Thyroid gland (tissue), 4 donors: ENCODE measurements around the gene BABAM1. TPM values are rescaled to one million over a fixed set of nuclear protein-coding genes. Genes with fewer than 3 reads are reported as not detected.

ENCODE experiments used
- DNase-seq, 2 donors: peaks; one replicate each; pipeline ENCODE4 v3.0.0-alpha.2; 2019
- H3K27ac ChIP-seq, 3 donors: fragments of 200-600 bp; sonication (generic); 1 replicate in 2 of 3; 2 replicates in 1 of 3; pipeline ENCODE4 v1.5.1; 2016 to 2019; ENCODE audit warnings: mild to moderate bottlenecking in 1 of 3, moderate library complexity in 1 of 3
- H3K27me3 ChIP-seq: fragments of 200-600 bp; sonication (generic); one replicate; pipeline ENCODE4 v1.5.1; 2019
- H3K36me3 ChIP-seq, 2 donors: fragments of 200-600 bp; sonication (generic); one replicate each; pipeline ENCODE4 v1.5.1; 2016 to 2019
- H3K4me1 ChIP-seq, 2 donors: fragments of 200-600 bp; sonication (generic); one replicate each; pipeline ENCODE4 v1.5.1; 2017 to 2019
- H3K4me3 ChIP-seq, 3 donors: fragments of 200-600 bp; sonication (generic); replicated peaks in 1 of 3; 1 replicate in 2 of 3; 2 replicates in 1 of 3; pipeline ENCODE4 v1.5.1; 2016; ENCODE audit warnings: mild to moderate bottlenecking in 1 of 3
- H3K9me3 ChIP-seq: fragments of 200-600 bp; sonication (generic); one replicate; pipeline ENCODE4 v1.5.1; 2017
- POLR2A ChIP-seq, 2 donors: fragments of 450-650 bp; IDR thresholded peaks; one replicate each; pipeline ENCODE4 v1.6.1; 2017; ENCODE audit warnings: antibody characterized with exemption in 2 of 2, mild to moderate bottlenecking in 2 of 2, moderate library complexity in 1 of 2
- WGBS, 2 donors: methylation state at CpG; one replicate each; pipeline ENCODE4 v1.1.5; 2017; 5-methylcytosine and 5-hydroxymethylcytosine counted together
- intact Hi-C: fragments of 100-400 bp; cut with DNase I; formaldehyde crosslinking; loops from one replicate; pipeline ENCODE4 v1.15.1; 2023
- total RNA-seq, 4 donors: library from RNA; depleted of rRNA; stranded (reverse); fragments of >200 nt; gene quantifications; one replicate each; pipeline ENCODE4 v1.2.3, GENCODE V29; 2016
- TF ChIP-seq, protein P1 (sequence below), 6 experiments: fragments of 200-600 bp in 3 of 6; fragments of 450-650 bp in 3 of 6; sonication (generic) in 3 of 6; IDR thresholded peaks; one replicate each; pipeline ENCODE4 v1.5.1; 2016 to 2019; ENCODE audit warnings: antibody characterized with exemption in 6 of 6, mild to moderate bottlenecking in 2 of 6, inconsistent platforms in 1 of 6, moderate library complexity in 1 of 6

BABAM1 gene
- total RNA-seq, 4 donors from 2014 or later: 49.6 to 87.5 (median 71.1) TPM

DNA sequence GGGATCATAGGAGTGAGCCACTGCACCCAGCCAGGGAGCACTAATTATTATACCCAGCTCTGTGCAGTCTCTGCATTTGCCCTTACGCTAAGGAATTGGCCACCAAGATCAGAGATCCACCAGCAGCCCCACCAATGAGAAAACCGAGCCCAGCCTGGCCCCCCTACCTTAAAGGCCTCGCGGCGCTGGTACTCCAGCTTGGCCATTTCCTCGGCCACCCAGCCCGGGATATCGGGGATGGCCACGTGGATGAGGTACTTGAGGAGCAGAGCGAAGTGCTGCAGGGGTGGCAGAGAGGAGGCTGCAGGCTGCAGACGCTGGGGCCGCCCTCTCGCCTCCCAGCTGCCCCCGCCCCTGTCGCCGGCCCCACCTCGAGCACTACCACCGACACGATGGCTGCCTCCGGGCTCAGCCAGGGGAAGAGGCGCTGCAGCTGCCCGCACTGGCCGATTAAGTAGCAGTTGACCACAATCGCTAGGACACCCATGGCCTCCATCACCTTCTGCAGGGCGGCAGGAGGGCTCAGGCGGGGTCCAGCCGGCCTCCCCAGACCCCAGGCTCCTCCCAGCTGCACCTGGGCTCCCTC, 59.9 kb downstream of the BABAM1 start:
- intact Hi-C loops: no loop called here
- no peak for DNase-seq
- no peak overlapping the region for H3K27ac ChIP-seq
- 51% methylated on average over 22 of the region's 27 CpGs; no CpG with 5 or more reads in 1 of the 2 donors for WGBS, 2 donors
- H3K27me3 ChIP-seq: no peaks in the 10 kb centered on the region
- peaks cover 10 to 22% of the 10 kb centered on the region in 2 donors for H3K4me1 ChIP-seq
- no peak overlapping the region for H3K4me3 ChIP-seq
- H3K36me3 ChIP-seq: no peaks in the 10 kb centered on the region
- H3K9me3 ChIP-seq: no peaks in the 10 kb centered on the region
- no peak for TF ChIP-seq POLR2A (IDR thresholded peaks at IDR 0.05)

DNA sequence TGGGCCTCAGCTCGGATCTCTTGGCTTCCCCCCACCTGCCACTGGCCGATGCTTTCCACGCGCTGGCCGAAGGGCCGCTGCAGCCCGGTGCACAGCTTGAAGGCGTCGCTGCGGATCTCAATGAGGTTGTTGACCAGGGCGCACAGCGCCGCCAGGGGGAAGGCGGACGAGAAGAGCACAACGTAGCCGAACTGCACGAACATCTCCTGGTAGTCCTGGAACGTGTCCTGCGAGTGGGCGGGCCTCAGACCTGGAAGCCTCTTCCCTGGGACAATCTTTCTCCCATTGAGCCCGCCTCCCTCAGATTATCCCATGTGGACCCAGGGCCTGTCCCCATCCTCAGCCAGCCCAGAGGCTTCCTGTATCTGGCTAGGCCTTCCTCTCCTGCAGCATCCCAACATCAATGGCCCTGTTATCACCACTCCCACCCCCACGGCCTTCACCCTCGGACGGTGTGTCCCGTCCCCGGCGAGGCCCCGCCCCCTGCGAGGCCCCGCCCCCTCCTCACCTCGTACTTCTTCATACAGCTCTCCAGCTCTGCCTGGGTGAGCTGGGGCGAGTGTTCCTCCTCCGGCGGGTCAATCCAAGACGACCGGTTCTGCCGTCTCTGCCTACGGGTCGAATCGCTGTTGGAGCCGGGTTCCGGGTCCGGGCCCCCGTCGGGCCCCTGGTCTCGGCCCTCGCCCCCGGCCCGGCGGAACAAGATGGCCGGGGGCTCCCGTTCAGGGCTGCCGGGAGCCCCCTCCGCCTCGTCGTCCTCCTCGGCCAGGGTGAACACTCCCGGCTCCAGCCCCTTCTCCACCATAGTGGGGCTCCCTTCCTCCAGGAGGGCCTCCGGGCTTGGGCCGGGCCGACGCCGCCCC, 60.6 kb downstream of the BABAM1 start:
- H3K27ac ChIP-seq: peak overlapping the region; percentile 54 to 72 (median 58)
- TF ChIP-seq, protein P1, sequence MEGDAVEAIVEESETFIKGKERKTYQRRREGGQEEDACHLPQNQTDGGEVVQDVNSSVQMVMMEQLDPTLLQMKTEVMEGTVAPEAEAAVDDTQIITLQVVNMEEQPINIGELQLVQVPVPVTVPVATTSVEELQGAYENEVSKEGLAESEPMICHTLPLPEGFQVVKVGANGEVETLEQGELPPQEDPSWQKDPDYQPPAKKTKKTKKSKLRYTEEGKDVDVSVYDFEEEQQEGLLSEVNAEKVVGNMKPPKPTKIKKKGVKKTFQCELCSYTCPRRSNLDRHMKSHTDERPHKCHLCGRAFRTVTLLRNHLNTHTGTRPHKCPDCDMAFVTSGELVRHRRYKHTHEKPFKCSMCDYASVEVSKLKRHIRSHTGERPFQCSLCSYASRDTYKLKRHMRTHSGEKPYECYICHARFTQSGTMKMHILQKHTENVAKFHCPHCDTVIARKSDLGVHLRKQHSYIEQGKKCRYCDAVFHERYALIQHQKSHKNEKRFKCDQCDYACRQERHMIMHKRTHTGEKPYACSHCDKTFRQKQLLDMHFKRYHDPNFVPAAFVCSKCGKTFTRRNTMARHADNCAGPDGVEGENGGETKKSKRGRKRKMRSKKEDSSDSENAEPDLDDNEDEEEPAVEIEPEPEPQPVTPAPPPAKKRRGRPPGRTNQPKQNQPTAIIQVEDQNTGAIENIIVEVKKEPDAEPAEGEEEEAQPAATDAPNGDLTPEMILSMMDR (IDR thresholded peaks at IDR 0.05): peak; percentile 21 to 72 (median 60)
- peak in 1 of 2 donors; percentile 55 for TF ChIP-seq POLR2A (IDR thresholded peaks at IDR 0.05)
- DNase-seq: peak; percentile 96
- no peaks in the 10 kb centered on the region for H3K36me3 ChIP-seq
- WGBS, 2 donors: 15 to 20% methylated on average over 12 to 51 of the region's 64 CpGs
- no peaks in the 10 kb centered on the region for H3K9me3 ChIP-seq
- intact Hi-C loops: no loop called here
- H3K4me1 ChIP-seq: peaks cover 10 to 22% of the 10 kb centered on the region in 2 donors
- H3K4me3 ChIP-seq: peak overlapping the region in 1 of 3 donors; percentile 32
- H3K27me3 ChIP-seq: no peaks in the 10 kb centered on the region

Other genes with a start within 250 kb of the BABAM1 start
- 100 to 1,000 TPM in 1 of 4 donors, 10 to 100 TPM in 3; 13.9 to 116 (median 24.2) TPM for gene CPAMD8, start 240.6 kb upstream of the BABAM1 start, total RNA-seq
- 1 to 10 TPM; 6.4 to 9.1 (median 6.8) TPM for gene HAUS8, start 192.0 kb upstream of the BABAM1 start, total RNA-seq
- gene MYO9B, start 191.7 kb upstream of the BABAM1 start, total RNA-seq: 10 to 100 TPM; 33.7 to 52.9 (median 44.6) TPM
- gene USE1, start 52.1 kb upstream of the BABAM1 start, total RNA-seq: 10 to 100 TPM; 21.4 to 36.0 (median 27.4) TPM
- 10 to 100 TPM in 3 of 4 donors, 1 to 10 TPM in 1; 9.7 to 33.5 (median 21.8) TPM for gene OCEL1, start 41.2 kb upstream of the BABAM1 start, total RNA-seq
- 100 to 1,000 TPM in 2 of 4 donors, 10 to 100 TPM in 2; 66.0 to 117 (median 97.9) TPM for gene NR2F6, start 21.5 kb upstream of the BABAM1 start, total RNA-seq
- gene USHBP1, start 2.7 kb upstream of the BABAM1 start, total RNA-seq: 10 to 100 TPM in 3 of 4 donors, 1 to 10 TPM in 1; 8.9 to 24.3 (median 11.1) TPM
- gene ANKLE1, start 14.5 kb downstream of the BABAM1 start, total RNA-seq: under 1 TPM; 0.11 to 0.40 (median 0.27) TPM
- gene ABHD8, start 36.0 kb downstream of the BABAM1 start, total RNA-seq: 10 to 100 TPM; 14.4 to 31.2 (median 23.3) TPM
- 100 to 1,000 TPM in 3 of 4 donors, 10 to 100 TPM in 1; 95.8 to 311 (median 149) TPM for gene MRPL34, start 38.4 kb downstream of the BABAM1 start, total RNA-seq
- 10 to 100 TPM; 14.5 to 40.4 (median 20.1) TPM for gene DDA1, start 42.1 kb downstream of the BABAM1 start, total RNA-seq
- 10 to 100 TPM in 1 of 4 donors, 1 to 10 TPM in 3; 5.0 to 10.9 (median 5.9) TPM for gene ANO8, start 67.4 kb downstream of the BABAM1 start, total RNA-seq
- gene GTPBP3, start 70.1 kb downstream of the BABAM1 start, total RNA-seq: 10 to 100 TPM; 17.7 to 21.8 (median 19.6) TPM
- 100 to 1,000 TPM; 103 to 322 (median 174) TPM for gene PLVAP, start 109.9 kb downstream of the BABAM1 start, total RNA-seq
- gene CCDC194, start 126.8 kb downstream of the BABAM1 start, total RNA-seq: not detected
- 10 to 100 TPM; 14.1 to 83.0 (median 24.7) TPM for gene BST2, start 138.2 kb downstream of the BABAM1 start, total RNA-seq
- 100 to 1,000 TPM in 1 of 4 donors, 10 to 100 TPM in 3; 51.5 to 146 (median 68.3) TPM for gene MVB12A, start 152.6 kb downstream of the BABAM1 start, total RNA-seq
- gene TMEM221, start 181.2 kb downstream of the BABAM1 start, total RNA-seq: under 1 TPM in 1 of 4 donors, not detected in 3; 0.56 TPM
- not detected for gene NXNL1, start 193.5 kb downstream of the BABAM1 start, total RNA-seq
- 10 to 100 TPM; 25.3 to 40.7 (median 28.1) TPM for gene SLC27A1, start 203.1 kb downstream of the BABAM1 start, total RNA-seq
- gene PGLS, start 244.2 kb downstream of the BABAM1 start, total RNA-seq: 100 to 1,000 TPM in 2 of 4 donors, 10 to 100 TPM in 2; 71.5 to 138 (median 97.7) TPM